Adrenal gland (tissue), 12 donors: ENCODE data around the gene CCT4. TPM values are rescaled to one million over a fixed set of nuclear protein-coding genes. Genes with fewer than 3 reads are reported as not detected.
"Not testable (repeated sequence)": the region's sequence is repeated elsewhere in the genome, so short reads cannot be mapped to it uniquely, and the experiment has no call there.

Experiments used
- DNase-seq, 7 donors: peaks; one replicate each; pipeline ENCODE4 v3.0.0-alpha.2; 2019 to 2020
- H3K27ac ChIP-seq, 5 donors: fragments of 200-600 bp; sonication (generic) in 4 of 5; 1 replicate in 3 of 5; 2 replicates in 2 of 5; pipeline versions ENCODE4 v1.5.1 to v1.8.0; 2016 to 2020; ENCODE audit warnings: mild to moderate bottlenecking in 1 of 5
- H3K27me3 ChIP-seq: fragments of 200-600 bp; 2 replicates; pipeline ENCODE4 v1.8.0; 2021
- H3K36me3 ChIP-seq, 2 donors: fragments of 200-600 bp; replicated peaks in 1 of 2; 1 replicate in 1 of 2; 2 replicates in 1 of 2; pipeline versions ENCODE4 v1.5.1 to v1.8.0; 2018 to 2022
- H3K4me1 ChIP-seq, 2 donors: fragments of 200-600 bp; replicated peaks in 1 of 2; 1 replicate in 1 of 2; 2 replicates in 1 of 2; pipeline versions ENCODE4 v1.5.1 to v1.8.0; 2018 to 2021
- H3K4me3 ChIP-seq, 4 donors: fragments of 200-600 bp; sonication (generic) in 3 of 4; one replicate each; pipeline ENCODE4 v1.5.1; 2016 to 2018
- H3K9me3 ChIP-seq, 3 donors: fragments of 200-600 bp; sonication (generic) in 1 of 3; replicated peaks in 1 of 3; 1 replicate in 2 of 3; 2 replicates in 1 of 3; pipeline versions ENCODE4 v1.5.1 to v1.8.0; 2016 to 2021
- POLR2A ChIP-seq, 2 donors: fragments of 450-650 bp; IDR thresholded peaks; one replicate each; pipeline ENCODE4 v1.6.1; 2017; ENCODE audit warnings: antibody characterized with exemption in 2 of 2, mild to moderate bottlenecking in 2 of 2, moderate library complexity in 1 of 2
- WGBS, 4 donors: extraction: QIAGEN DNeasy Blood & Tissue Kit in 2 of 4; methylation state at CpG; one replicate each; pipeline versions ENCODE4 v1.1.5 to v1.1.7; 2013 to 2017; 5-methylcytosine and 5-hydroxymethylcytosine counted together
- intact Hi-C, 2 donors: fragments of 100-400 bp; cut with DNase I; formaldehyde crosslinking; loops; one replicate each; pipeline versions ENCODE4 v1.14.1 to v1.15.0; 2022 to 2023
- polyA plus RNA-seq, 3 donors: library from polyadenylated mRNA; stranded (reverse); fragments of 200-250 nt in 2 of 3; fragments of 350-450 nt in 1 of 3; fragmentation: Illumina TruSeq in 1 of 3; extraction: RNeasy Lipid Tissue Mini Kit (QIAGEN cat#74804) in 1 of 3; gene quantifications; one replicate each; pipeline ENCODE4 v1.2.3, GENCODE V29; 2013 to 2014
- total RNA-seq, 9 donors: library from RNA; depleted of rRNA in 4 of 9; stranded (reverse); fragments of >200 nt in 4 of 9; fragments of 120-200 nt in 1 of 9; fragmentation: NEBNext Ultra II Directional in 1 of 9; extraction: Animal tissue kit (Norgen Biotek cat#: 25700) in 1 of 9; gene quantifications; one replicate each; pipeline versions ENCODE4 v1.1.0 to v1.2.4, GENCODE V29; 2013 to 2023
- TF ChIP-seq, protein P1 (sequence below), 6 experiments: fragments of 450-650 bp in 4 of 6; fragments of 200-600 bp in 2 of 6; sonication (generic) in 1 of 6; IDR thresholded peaks; 1 replicate in 5 of 6; 2 replicates in 1 of 6; pipeline versions ENCODE4 v1.5.1 to v1.8.0; 2016 to 2021; ENCODE audit warnings: antibody characterized with exemption in 6 of 6, mild to moderate bottlenecking in 2 of 6, moderate library complexity in 1 of 6
- donor health status: healthy with polysubstance abuse.
- donor health status: Bipolar disorder and iron deficiency.
- donor health status: DM: yes; HTN: yes; CAD: no.
- donor health status: DM: no; HTN: no; CAD: no.
- donor health status: DM: no; HTN: no; CAD: no.
- donor health status: DM: yes; HTN: yes; CAD: no.

Gene CCT4
- total and polyA plus RNA-seq, 12 donors: 28.5 to 183 (median 106) TPM

DNA sequence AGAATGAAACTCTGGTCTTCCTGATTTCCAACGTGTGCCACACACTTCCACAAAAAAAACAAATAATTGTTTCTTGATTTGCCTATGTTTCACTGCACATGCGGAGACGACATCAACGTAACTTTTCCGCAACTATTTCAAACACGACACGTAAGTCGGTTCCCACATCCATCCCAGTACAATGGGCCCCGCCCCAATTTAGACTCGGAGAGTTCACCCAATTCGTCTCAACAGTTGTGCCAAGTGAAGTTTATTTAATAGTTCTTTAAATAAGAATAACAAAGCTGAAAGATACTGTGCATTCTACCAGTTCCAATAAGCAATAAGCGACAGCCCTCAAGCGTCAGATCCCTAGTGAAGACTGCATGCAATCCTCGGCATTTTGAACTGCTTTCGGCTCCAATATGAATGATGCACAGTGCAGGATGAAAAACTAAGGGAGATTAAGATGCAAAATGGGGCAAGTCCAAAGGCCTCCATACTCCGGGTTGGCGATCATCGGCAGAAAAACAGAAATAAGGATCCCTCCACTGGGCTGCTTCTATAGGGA is 664 bp downstream of the CCT4 start:
- Histone ChIP-seq H3K4me3 (peak overlapping the region; percentile 77 to 95 (median 94)), H3K9me3 (no peaks in the 10 kb centered on the region), H3K27me3 (no peaks in the 10 kb centered on the region), H3K4me1 (peaks cover 18 to 25% of the 10 kb centered on the region in 2 donors), H3K36me3 (peaks cover 0 to 23% of the 10 kb centered on the region in 2 donors), H3K27ac (peak overlapping the region; percentile 87 to 100 (median 97))
- TF ChIP-seq POLR2A (IDR thresholded peaks at IDR 0.05): no peak
- intact Hi-C loops: no loop called here
- 0% methylated on average over 18 of the region's 18 CpGs for WGBS, 4 donors
- peak in 5 of 7 donors; percentile 29 to 66 (median 40) for DNase-seq

DNA sequence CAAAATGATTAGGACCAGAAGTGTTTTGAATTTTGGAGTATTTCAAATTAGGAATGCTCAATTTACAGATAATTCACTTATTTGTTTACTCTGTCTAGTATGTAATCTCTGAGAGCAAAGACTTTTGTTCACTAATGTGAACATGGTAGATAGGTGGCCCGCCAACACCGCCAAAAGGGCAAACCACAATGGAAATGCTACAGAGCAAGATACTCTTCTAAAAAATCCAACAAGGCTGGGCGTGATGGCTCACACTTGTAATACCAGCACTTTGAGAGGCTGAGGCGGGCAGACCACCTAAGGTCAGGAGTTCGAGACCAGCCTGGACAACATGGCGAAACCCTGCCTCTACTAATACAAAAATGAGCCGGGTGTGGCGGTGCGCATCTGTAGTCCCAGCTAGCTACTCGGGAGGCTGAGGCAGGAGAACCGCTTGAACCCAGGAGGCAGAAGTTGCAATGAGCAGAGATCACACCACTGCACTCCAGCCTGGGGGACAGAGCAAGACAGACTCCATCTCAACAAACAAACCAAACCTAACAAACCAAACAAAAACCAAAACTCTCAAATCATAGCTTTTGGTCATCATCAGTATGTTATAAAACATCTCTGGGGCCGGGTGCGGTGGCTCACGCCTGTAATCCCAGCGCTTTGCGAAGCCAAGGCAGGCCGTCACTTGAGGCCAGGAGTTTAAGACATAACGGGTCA is 2.4 kb downstream of the CCT4 start:
- intact Hi-C loops: no loop called here
- Histone ChIP-seq H3K36me3 (peaks cover 0 to 40% of the 10 kb centered on the region in 2 donors), H3K4me3 (no peak overlapping the region), H3K27ac (no peak overlapping the region), H3K27me3 (no peaks in the 10 kb centered on the region), H3K9me3 (no peaks in the 10 kb centered on the region), H3K4me1 (peaks cover 18 to 25% of the 10 kb centered on the region in 2 donors)
- DNase-seq: no peak
- no peak for TF ChIP-seq POLR2A (IDR thresholded peaks at IDR 0.05)
- TF ChIP-seq, protein P1, sequence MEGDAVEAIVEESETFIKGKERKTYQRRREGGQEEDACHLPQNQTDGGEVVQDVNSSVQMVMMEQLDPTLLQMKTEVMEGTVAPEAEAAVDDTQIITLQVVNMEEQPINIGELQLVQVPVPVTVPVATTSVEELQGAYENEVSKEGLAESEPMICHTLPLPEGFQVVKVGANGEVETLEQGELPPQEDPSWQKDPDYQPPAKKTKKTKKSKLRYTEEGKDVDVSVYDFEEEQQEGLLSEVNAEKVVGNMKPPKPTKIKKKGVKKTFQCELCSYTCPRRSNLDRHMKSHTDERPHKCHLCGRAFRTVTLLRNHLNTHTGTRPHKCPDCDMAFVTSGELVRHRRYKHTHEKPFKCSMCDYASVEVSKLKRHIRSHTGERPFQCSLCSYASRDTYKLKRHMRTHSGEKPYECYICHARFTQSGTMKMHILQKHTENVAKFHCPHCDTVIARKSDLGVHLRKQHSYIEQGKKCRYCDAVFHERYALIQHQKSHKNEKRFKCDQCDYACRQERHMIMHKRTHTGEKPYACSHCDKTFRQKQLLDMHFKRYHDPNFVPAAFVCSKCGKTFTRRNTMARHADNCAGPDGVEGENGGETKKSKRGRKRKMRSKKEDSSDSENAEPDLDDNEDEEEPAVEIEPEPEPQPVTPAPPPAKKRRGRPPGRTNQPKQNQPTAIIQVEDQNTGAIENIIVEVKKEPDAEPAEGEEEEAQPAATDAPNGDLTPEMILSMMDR (IDR thresholded peaks at IDR 0.05): no peak
- 86 to 96% (median 91%) methylated on average over 18 of the region's 18 CpGs for whole genome bisulfite sequencing, 4 donors

DNA sequence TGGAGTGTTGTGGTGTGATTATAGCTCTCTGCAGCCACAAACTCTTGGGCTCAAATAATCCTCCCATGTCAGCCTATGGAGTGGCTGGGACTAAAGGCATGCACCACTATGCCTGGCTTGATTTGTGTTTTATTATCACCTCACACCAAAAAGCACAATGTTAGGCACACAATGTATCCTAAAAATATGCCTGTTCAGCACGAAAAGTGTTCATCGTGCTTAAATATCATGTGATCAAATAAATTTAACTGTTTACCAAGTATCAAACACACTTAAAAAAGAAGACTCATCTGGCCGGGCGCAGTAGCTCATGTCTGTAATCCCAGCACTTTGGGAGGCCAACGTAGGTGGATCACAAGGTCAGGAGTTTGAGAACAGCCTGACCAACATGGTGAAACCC is 5.6 kb downstream of the CCT4 start:
- DNase-seq: no peak
- Histone ChIP-seq H3K4me3 (no peak overlapping the region), H3K9me3 (no peaks in the 10 kb centered on the region), H3K27ac (no peak overlapping the region), H3K27me3 (no peaks in the 10 kb centered on the region), H3K4me1 (peaks cover 18 to 21% of the 10 kb centered on the region in 2 donors), H3K36me3 (peaks cover 0 to 70% of the 10 kb centered on the region in 2 donors)
- intact Hi-C loops: no loop called here
- no peak for TF ChIP-seq POLR2A (IDR thresholded peaks at IDR 0.05)
- TF ChIP-seq, protein P1 (IDR thresholded peaks at IDR 0.05): no peak
- 77 to 87% (median 82%) methylated on average over 5 of the region's 5 CpGs for WGBS, 4 donors

DNA sequence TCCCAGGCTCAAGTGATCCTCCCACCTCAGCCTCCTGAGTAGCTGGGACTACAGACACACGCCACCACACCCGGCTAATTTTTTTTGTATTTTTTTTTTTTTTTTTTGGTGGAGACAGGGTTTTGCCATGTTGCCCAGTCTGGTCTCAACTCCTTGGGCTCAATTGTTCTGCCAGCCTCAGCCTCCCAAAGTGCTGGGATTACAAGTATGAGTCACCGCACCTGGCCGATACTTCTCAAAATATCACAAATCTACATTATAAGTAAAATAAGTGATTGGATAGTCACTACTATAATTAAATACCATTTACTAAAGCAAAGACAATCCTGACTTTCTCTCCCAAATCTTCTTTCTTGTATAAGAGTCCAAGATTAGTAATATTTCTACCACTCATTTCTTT is 9.1 kb downstream of the CCT4 start:
- WGBS, 4 donors: 92 to 97% (median 96%) methylated on average over 4 of the region's 4 CpGs
- H3K27me3 ChIP-seq, H3K27ac ChIP-seq, intact Hi-C loops, H3K4me3 ChIP-seq, DNase-seq, H3K4me1 ChIP-seq, H3K9me3 ChIP-seq: not testable (repeated sequence)
- H3K36me3 ChIP-seq: peaks cover 0 to 95% of the 10 kb centered on the region in 2 donors

DNA sequence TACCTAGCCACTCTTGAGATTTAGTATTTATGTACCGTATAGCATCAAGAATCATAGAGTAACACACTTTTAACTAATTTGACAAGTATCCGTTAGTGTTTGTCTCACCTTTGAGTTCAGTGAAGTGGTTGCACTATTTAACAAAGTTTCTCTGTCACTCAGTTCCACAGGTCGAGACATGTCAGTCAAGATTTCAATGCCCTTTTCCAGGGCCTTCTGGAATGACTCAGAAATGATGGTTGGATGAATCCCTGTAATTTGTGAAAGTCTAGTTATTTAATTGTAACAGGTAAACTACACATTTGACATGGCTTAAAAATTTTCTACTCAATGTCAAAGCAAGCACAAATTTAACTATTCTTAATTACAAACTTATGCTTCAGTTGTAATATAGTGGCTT is 9.7 kb downstream of the CCT4 start:
- Histone ChIP-seq H3K4me3 (no peak overlapping the region), H3K27me3 (no peaks in the 10 kb centered on the region), H3K9me3 (no peaks in the 10 kb centered on the region), H3K36me3 (peaks cover 0 to 94% of the 10 kb centered on the region in 2 donors), H3K4me1 (no peaks in the 10 kb centered on the region), H3K27ac (no peak overlapping the region)
- 91 to 94% (median 92%) methylated on average over 3 of the region's 3 CpGs for WGBS, 4 donors
- DNase-seq: no peak
- no peak for TF ChIP-seq POLR2A (IDR thresholded peaks at IDR 0.05)
- TF ChIP-seq, protein P1 (IDR thresholded peaks at IDR 0.05): no peak
- intact Hi-C loops: no loop called here
